Erythroblast (primary cell): ENCODE data around the gene GCSAM.
"Not testable (repeated sequence)": the region's sequence is repeated elsewhere in the genome, so short reads cannot be mapped to it uniquely, and the experiment has no call there.

Experiments used
- DNase-seq, 2 experiments: peaks; one replicate each; lab custom pipeline; 2025; lab: John Stamatoyannopoulos, UW
- GATA1 ChIP-seq: IDR thresholded peaks from 2 replicates; pipeline ENCODE4 v1.6.1; 2011; ENCODE audit warnings: low read depth, mild to moderate bottlenecking, control low read depth, low read length, moderate library complexity
- POLR2A ChIP-seq: IDR thresholded peaks from 2 replicates; pipeline ENCODE4 v1.6.1; 2011; ENCODE audit warnings: mild to moderate bottlenecking, low read length

GCSAM gene

DNA sequence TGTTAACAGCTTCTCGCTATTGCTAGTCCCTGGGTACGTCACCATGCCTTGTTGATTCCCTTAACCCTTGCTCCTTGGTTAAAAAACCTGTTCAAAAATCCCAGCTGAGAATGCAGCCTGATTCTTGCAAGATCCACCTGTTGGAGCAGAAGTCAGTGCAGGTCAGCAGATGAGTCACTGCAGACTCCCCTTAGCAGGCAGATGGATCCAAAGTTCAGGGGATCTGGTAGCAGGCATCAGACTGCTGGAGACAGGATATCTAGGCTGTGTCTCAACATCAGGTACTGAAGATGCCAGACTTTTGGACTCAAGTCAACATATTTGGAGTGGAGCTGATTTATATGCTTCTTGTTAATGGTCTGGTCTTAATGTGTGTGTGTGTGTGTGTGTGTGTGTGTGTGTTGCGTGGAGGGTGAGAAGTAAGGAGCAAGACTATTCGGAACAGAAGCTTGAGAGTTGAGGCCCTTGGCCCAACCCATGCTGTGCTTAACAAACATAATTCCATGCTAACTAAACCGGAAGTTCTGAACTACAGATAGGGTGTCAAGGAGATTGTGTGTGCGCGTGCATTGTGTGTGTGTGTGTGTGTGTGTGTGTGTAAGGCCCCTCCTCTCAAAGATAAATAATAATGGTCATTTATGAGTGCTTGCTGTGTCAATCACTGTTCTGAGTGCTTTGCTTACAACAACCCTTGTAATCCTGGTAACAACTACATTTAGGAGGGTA, 47.9 kb downstream of the GCSAM start:
- TF ChIP-seq POLR2A (no peak), GATA1 (no peak)
- no peak for DNase-seq

DNA sequence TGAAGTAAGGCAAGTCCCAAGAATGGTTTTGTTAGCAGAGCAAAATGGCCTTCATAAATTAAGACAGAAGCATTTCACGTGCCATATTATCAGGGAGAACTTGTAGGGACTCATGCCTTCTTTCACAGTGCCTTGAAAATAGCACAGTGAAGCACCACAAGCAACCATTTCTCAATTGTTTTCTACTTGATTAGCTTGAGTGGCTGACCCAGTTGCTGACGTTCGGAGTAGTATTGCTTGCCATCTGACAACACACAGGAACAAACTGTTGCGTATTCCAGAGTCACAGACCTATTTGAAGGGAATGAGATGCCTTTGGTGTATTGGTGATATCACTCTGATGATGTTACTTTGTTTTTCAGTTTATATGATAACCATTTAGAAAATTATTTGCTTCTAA, 49.8 kb downstream of the GCSAM start:
- TF ChIP-seq POLR2A (no peak), GATA1 (no peak)
- DNase-seq = no peak

DNA sequence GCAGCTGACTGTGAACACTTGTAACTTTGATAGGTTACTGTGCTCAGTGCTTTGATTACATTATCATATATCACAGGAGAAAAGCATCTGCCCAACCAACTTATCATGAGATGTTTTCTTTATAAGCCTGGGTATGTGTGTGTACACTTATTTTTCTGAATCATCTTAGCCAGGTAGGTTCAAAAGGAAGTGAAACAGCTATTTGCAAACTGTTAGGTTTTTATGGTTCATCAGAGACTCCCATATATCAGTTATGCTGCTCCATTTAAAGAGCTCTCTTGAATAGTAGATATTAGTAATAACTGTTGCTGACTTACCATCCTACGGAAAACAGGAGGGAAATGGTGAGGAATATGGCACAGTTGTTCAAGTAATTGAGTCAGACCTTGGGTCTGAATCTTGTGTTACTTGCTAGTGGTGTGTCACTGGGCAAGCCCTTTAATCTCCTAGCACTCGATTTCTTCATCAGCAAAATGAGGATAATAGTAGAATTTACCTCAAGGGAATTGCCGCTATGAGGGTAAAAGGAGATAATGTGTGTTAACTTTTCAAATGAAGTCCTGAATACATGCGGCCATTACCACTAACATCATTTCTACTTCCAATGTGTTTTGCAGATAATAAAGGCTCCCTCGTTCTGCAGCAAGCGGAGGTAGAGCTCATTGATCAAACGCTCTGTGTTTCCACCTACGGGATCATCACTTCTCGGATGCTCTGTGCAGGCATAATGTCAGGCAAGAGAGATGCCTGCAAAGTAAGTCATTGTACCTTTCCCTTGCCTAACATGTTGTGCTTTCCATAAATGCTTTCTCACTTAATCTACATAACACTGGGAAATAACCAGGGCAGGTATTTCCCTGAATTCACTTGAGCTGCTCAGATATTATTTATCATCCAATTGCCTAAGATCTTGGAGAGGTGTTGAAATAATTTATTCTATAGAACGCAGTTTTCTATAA, 54.6 kb downstream of the GCSAM start:
- no peak for DNase-seq
- TF ChIP-seq GATA1 = no peak
- TF ChIP-seq POLR2A = no peak

DNA sequence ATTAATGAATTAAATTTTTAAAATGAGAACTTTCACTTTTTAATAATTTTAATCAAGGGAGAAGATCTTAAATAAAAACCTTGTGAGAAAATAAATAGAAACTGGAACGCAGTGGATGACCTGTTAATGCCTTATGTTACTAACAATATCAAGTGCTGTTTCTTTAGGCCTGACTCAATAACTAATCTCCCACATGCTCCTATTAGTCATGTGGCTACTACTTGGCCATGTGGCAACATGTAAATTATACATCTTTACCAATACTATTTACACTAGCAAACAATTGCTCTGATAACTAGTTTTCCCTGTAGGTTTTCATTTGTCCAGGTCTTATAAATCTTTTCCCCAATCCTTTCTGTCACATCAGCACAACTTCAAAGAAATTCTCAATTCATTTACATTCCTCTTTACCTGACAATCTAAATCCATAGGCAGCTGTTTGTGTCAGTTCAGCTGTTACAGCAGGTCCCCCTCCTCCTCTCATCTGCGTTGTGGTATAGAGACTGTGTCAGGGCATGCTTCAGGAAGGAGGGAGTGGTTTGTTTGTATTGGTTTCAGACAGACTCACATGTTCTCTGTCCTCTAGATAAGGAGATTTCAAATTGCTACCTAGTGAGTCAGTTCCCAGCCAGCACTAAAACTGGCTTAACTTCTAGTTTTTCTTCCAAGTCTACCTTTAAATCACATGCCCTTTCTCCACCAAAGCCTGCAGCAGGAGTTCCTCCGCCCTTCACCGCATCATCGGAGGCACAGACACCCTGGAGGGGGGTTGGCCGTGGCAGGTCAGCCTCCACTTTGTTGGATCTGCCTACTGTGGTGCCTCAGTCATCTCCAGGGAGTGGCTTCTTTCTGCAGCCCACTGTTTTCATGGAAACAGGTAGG, 58.2 kb downstream of the GCSAM start:
- TF ChIP-seq GATA1 (no peak), POLR2A (no peak)
- DNase-seq = no peak

DNA sequence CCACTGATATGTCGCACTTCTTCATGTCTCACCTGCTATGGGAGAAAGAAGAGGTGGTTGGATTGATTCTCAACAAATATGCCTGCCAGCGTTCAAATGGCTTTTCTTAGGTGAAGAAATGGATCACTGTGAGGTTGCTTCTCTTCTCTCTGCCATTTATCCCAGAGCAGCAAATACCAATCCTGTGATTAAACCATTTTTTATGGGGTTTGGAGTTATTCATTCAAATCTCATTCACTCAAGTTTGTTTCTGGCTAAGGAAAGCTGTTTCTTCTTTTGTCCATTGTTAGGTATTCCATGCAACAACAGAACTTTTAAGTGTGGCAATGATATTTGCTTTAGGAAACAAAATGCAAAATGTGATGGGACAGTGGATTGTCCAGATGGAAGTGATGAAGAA, 59.0 kb downstream of the GCSAM start:
- TF ChIP-seq GATA1 (no peak), POLR2A (no peak)
- no peak for DNase-seq

DNA sequence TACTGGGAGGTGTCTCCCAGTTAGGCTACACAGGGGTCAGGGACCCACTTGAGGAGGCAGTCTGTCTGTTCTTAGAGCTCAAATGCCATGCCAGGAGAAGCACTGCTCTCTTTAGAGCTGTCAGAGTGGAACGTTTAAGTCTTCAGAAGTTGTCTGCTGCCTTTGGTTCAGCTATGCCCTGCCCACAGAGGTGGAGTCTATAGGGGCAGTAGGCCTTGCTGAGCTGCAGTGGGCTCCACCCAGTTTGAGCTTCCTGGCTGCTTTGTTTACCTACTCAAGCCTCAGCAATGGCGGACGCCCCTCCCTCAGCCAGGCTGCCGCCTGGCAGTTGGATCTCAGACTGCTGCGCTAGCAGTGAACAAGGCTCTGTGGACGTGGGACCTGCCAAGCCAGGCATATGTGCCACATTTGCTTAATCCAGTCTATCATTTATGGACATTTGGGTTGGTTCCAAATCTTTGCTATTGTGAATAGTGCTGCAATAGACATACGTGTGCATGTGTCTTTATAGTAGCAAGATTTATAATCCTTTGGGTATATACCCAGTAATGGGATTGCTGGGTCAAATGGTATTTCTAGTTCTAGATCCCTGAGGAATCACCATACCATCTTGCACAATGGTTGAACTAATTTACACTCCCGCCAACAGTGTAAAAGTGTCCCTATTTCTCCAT, 60.5 kb downstream of the GCSAM start:
- DNase-seq = not testable (repeated sequence)
